Measurements from ENCODE around the gene OSR1. TPM values are rescaled to one million over a fixed set of nuclear protein-coding genes. Genes with fewer than 3 reads are reported as not detected.

OSR1 gene
- total and polyA plus RNA-seq, 2 donors (not counting 3 experiments of a cell fraction or from before 2014, with no cell fraction given): not detected

DNA sequence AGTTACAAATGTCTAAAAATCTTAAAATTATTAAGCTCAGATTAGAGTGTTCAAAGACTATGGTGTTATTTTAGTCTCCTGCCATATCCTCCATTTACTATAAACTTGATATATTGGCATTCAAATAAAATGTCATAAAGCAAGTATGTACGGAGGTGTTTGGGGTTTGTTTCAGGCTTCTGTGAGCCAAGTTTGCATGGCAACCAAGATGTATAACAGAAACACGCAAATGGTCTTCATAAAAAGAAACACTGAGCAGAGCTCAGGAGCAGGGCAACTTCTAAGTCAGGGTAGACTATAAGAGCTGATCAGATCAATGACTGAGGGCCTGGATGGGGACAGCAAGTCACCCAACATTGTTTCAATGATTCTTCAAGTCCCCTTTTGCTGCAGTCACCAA lies 20.5 kb upstream of the OSR1 start:
- Histone ChIP-seq H3K36me3 (ENCODE audit: control insufficient read depth in 2 of 2, extremely low read depth in 1 of 2, insufficient read depth in 2 of 2, low read length in 2 of 2) (no peaks in the 10 kb centered on the region), H3K4me3 (replicated peaks in 1 of 3; ENCODE audit: insufficient read depth in 1 of 3, low read depth in 1 of 3, low read length in 3 of 3) (no peak overlapping the region), H3K9ac (replicated peaks; ENCODE audit: extremely low read depth, insufficient read depth, low read length) (no peak overlapping the region), H3K27me3 (ENCODE audit: control insufficient read depth in 2 of 2, insufficient read depth in 2 of 2, low read length in 2 of 2) (peaks cover 0 to 3% of the 10 kb centered on the region in 2 experiments), H3K27ac (ENCODE audit: insufficient read depth, low read depth, low read length) (no peak overlapping the region), H3K4me1 (ENCODE audit: control insufficient read depth, extremely low read depth, insufficient read depth, low read length) (no peaks in the 10 kb centered on the region), H4K20me1 (replicated peaks; ENCODE audit: control insufficient read depth, extremely low read depth, insufficient read depth, low read length) (no peaks in the 10 kb centered on the region), H3K79me2 (ENCODE audit: control insufficient read depth, insufficient read depth, low read length) (no peaks in the 10 kb centered on the region), H3K9me3 (replicated peaks; ENCODE audit: control insufficient read depth, insufficient read depth, low read length) (no peaks in the 10 kb centered on the region), H3K9me1 (replicated peaks; ENCODE audit: control insufficient read depth, extremely low read depth, insufficient read depth, low read length) (no peaks in the 10 kb centered on the region), H3K4me2 (ENCODE audit: insufficient read depth, low read length) (no peak overlapping the region), H2AFZ (ENCODE audit: low read depth, low read length) (no peak overlapping the region)
- CTCF ChIA-PET: interaction anchor here (1.1 kb wide), 1 partner anchor 28 kb away, joined by 3 read pairs; no protein-coding TSS in a partner anchor
- POLR2A ChIA-PET: no interaction called here
- no TSS peak for BruUV-seq (replicated peaks)
- TF ChIP-seq GATA2 (IDR thresholded peaks at IDR 0.05; ENCODE audit: insufficient read depth, insufficient read length, low read depth, low read length): no peak
- TF ChIP-seq FOS (IDR thresholded peaks at IDR 0.05; ENCODE audit: borderline replicate concordance, insufficient read depth, low read length): no peak
- TF ChIP-seq POLR2A (IDR thresholded peaks at IDR 0.05; ENCODE audit: low read depth, low read length): no peak
- TF ChIP-seq, protein P1, sequence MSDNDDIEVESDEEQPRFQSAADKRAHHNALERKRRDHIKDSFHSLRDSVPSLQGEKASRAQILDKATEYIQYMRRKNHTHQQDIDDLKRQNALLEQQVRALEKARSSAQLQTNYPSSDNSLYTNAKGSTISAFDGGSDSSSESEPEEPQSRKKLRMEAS (IDR thresholded peaks at IDR 0.05; ENCODE audit: insufficient read depth, insufficient read length): no peak
- no peak for TF ChIP-seq EZH2 (IDR thresholded peaks at IDR 0.05; ENCODE audit: borderline replicate concordance, low read depth, low read length, severe bottlenecking)
- TF ChIP-seq MYC (IDR thresholded peaks at IDR 0.05; ENCODE audit: low read depth, low read length): no peak
- TF ChIP-seq, protein P2, sequence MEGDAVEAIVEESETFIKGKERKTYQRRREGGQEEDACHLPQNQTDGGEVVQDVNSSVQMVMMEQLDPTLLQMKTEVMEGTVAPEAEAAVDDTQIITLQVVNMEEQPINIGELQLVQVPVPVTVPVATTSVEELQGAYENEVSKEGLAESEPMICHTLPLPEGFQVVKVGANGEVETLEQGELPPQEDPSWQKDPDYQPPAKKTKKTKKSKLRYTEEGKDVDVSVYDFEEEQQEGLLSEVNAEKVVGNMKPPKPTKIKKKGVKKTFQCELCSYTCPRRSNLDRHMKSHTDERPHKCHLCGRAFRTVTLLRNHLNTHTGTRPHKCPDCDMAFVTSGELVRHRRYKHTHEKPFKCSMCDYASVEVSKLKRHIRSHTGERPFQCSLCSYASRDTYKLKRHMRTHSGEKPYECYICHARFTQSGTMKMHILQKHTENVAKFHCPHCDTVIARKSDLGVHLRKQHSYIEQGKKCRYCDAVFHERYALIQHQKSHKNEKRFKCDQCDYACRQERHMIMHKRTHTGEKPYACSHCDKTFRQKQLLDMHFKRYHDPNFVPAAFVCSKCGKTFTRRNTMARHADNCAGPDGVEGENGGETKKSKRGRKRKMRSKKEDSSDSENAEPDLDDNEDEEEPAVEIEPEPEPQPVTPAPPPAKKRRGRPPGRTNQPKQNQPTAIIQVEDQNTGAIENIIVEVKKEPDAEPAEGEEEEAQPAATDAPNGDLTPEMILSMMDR (IDR thresholded peaks at IDR 0.05; ENCODE audit: extremely low read depth in 1 of 2, insufficient read depth in 1 of 2, low read depth in 1 of 2, low read length in 2 of 2): no peak
- no peak for TF ChIP-seq JUN (IDR thresholded peaks at IDR 0.05; ENCODE audit: borderline replicate concordance, insufficient read depth, insufficient read length, low read depth)
- TF ChIP-seq POLR2AphosphoS5 (IDR thresholded peaks at IDR 0.05; ENCODE audit: insufficient read depth, low read depth, low read length): no peak
- no peak for DNase-seq (ENCODE audit: low read depth, low spot score)
- dilution Hi-C loops (cut with MboI; ENCODE audit: extremely low pct_ligation_motif_present, low sequenced_read_pairs) (no loop called here), intact Hi-C loops (cut with micrococcal nuclease) (no loop called here)
- no peak for FAIRE-seq
